NK-92 (cell line): Measurements from ENCODE around the gene TPTE.
"Not testable (repeated sequence)": the region's sequence is repeated elsewhere in the genome, so short reads cannot be mapped to it uniquely, and the experiment has no call there.

ENCODE experiments used
- DNase-seq: peaks from one replicate; lab custom pipeline; 2025; ENCODE audit not compliant: unreplicated experiment; lab: John Stamatoyannopoulos, UW

The TPTE gene

GRCh38 chr21:10616535-10616934, 95.2 kb downstream of the TPTE start:
- DNase-seq, result no peak

- DNase-seq, result not testable (repeated sequence)
These were observed 95.9 kb downstream of the TPTE start for GRCh38 chr21:10617133-10617752.

DNA sequence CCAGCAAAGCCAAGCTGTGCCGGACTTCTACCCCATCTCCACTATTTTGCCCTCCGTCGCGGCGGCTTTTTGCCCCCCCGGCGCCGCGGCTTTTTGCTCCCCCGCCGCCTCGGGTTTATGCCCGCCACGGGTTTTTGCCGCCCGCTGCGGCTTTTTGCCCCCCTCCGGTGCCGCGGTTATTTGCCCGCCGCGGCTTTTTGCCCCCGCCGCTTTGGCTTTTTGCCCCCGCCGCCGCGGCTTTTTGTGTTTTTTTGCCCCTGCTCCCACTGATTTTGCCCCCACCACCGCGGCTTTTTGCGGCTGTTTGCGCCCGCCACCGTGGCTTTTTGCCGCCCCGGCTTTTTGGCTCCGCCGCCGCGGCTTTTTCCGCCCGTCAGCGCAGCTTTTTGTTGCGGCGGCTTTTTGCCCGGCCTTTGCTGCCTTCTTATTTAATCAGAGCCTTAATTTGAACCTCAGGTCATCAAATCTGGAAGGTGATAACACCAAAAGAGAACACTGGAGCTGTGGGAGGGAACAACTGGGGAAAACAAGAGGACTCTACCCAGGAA, 106.0 kb downstream of the TPTE start:
- no peak for DNase-seq

- not testable (repeated sequence) for DNase-seq
These were observed 107.9 kb downstream of the TPTE start for GRCh38 chr21:10629239-10629638.

DNA sequence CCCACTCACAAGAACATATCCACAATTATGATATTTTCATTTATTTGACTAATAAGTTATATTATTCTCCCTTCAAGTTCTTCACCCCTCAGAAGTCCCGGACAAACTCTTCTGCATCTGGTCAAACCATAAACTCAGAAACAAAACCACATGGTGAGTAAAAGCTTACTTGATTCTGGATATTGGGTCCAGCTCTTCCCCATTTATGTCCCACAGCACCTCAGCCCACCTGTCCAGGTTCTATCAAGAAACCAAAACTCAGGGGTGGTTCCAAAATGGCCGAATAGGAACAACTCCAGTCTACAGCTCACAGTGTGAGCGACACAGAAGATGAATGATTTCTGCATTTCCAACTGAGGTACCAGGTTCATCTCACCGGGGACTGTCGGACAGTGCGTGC, 109.4 kb downstream of the TPTE start:
- not testable (repeated sequence) for DNase-seq

DNA sequence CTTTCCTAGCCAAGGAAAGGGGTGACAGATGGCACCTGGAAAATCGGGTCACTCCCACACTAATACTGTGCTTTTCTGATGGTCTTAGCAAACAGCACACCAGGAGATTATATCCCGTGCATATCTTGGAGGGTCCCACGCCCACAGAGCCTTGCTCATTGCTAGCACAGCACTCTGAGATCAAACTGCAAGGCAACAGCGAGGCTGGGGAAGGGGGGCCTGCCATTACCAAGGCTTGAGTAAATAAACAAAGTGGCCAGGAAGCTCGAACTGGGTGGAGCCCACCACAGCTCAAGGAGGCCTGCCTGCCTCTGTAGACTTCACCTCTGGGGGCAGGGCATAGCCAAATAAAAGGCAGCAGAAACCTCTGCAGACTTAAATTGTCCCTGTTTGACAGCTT, 109.9 kb downstream of the TPTE start:
- not testable (repeated sequence) for DNase-seq

DNA sequence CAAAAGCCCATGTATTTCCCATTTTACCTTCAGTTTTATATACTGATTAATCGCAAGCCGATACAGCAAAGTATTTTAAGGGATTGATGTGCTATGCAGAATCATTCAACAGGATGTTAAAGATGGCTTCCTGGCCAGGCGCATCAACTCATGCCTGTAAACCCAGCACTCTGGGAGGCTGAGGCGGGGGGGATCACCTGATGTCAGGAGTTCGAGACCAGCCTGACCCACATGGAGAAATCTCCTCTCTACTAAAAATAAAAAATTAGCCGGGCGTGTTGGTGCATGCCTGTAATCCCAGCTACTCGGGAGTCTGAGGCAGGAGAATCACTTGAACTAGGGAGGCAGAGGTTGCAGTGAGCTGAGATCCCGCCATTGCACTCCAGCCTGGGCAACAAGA, 116.8 kb downstream of the TPTE start:
- not testable (repeated sequence) for DNase-seq

DNA sequence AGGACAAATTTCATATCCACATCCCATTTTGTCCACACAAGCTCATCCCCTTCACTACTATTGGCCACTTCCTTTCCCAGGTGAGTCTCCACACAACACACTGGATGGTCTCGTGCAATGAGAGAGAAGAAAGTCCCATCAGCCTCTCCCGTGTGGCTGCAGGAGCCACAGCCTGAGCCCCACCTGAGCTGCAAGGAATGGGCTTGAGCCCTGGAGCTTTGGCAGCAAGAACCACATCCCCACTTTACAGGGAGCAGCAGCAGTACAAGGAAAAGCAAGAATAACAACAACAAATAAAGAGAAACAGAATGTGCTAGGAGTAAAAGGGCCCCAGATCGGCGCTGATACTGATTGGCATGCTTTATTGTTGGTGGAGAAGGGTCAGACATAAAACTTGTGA, 117.7 kb downstream of the TPTE start:
- no peak for DNase-seq

- not testable (repeated sequence) for DNase-seq
These were observed 118.4 kb downstream of the TPTE start for GRCh38 chr21:10639746-10640145.

DNA sequence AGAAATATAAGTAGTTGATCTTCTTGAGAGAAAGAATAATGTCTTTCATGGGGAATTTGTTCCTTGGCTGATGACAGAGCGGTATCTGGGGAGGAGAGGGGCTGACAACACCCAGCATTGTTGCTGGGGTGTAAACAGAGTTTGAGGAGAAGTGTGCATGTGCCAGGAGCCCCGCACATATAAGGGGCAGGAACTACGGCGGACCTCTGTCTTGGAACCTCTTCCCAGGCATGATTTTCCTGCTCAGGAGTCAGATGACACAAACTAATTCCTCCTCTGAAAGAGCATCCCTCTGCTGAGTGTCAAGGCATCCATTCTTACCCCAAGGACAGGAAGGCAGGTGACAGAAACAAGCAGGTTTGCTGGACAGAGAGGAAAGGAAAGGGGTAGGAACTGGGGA, 119.1 kb downstream of the TPTE start:
- DNase-seq, result no peak

DNA sequence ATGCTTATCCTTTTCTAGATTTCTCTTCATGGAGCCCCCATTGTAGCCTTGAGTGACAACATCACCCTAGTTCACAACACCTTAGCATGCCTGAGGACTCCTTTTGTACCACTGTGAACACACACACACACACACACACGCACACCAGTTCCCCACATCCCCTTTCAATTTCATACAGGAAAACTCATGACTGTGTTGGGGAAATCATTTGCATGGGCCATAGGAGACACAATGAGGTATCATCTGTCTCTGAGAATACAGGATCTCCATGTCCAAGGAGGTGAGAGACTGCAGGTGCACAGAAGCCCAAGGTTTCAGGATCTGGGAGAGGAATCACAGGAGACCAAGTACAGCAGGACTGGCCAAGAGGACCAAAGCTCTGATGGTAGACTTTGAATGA, 119.7 kb downstream of the TPTE start:
- DNase-seq, result no peak

- not testable (repeated sequence) for DNase-seq
These were observed 124.3 kb downstream of the TPTE start for GRCh38 chr21:10645667-10646066.

GRCh38 chr21:10649350-10650149, 128.2 kb downstream of the TPTE start:
- DNase-seq, result not testable (repeated sequence)

GRCh38 chr21:10650297-10650696, 128.9 kb downstream of the TPTE start:
- DNase-seq, result not testable (repeated sequence)
